ENCODE measurements around the gene BFSP2. TPM values are rescaled to one million over a fixed set of nuclear protein-coding genes. Genes with fewer than 3 reads are reported as not detected.

The BFSP2 gene
- total RNA-seq, 2 donors from 2014 or later = not detected

GRCh38 chr3:133464573-133464972 is 64.7 kb downstream of the BFSP2 start:
- 88% methylated on average over 1 of the region's 1 CpG for WGBS
- H3K27ac ChIP-seq = no peak overlapping the region
- H3K27me3 ChIP-seq (replicated peaks; ENCODE audit: insufficient read depth) = no peaks in the 10 kb centered on the region
- no peak for DNase-seq (ENCODE audit: low spot score)
- intact Hi-C loops (cut with DNase I) = no loop called here
- no peaks in the 10 kb centered on the region for H3K36me3 ChIP-seq
- TF ChIP-seq POLR2A (IDR thresholded peaks at IDR 0.05) (no peak), POLR2AphosphoS5 (IDR thresholded peaks at IDR 0.05) (no peak)
- TF ChIP-seq, protein P1, sequence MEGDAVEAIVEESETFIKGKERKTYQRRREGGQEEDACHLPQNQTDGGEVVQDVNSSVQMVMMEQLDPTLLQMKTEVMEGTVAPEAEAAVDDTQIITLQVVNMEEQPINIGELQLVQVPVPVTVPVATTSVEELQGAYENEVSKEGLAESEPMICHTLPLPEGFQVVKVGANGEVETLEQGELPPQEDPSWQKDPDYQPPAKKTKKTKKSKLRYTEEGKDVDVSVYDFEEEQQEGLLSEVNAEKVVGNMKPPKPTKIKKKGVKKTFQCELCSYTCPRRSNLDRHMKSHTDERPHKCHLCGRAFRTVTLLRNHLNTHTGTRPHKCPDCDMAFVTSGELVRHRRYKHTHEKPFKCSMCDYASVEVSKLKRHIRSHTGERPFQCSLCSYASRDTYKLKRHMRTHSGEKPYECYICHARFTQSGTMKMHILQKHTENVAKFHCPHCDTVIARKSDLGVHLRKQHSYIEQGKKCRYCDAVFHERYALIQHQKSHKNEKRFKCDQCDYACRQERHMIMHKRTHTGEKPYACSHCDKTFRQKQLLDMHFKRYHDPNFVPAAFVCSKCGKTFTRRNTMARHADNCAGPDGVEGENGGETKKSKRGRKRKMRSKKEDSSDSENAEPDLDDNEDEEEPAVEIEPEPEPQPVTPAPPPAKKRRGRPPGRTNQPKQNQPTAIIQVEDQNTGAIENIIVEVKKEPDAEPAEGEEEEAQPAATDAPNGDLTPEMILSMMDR (IDR thresholded peaks at IDR 0.05) = no peak
- no peaks in the 10 kb centered on the region for H3K9me3 ChIP-seq
- H3K4me3 ChIP-seq = no peak overlapping the region
- H3K4me1 ChIP-seq (replicated peaks) = no peaks in the 10 kb centered on the region

GRCh38 chr3:133466531-133467386 is 66.9 kb downstream of the BFSP2 start:
- Histone ChIP-seq H3K27ac (no peak overlapping the region), H3K4me1 (replicated peaks) (no peaks in the 10 kb centered on the region), H3K27me3 (replicated peaks; ENCODE audit: insufficient read depth) (no peaks in the 10 kb centered on the region), H3K9me3 (no peaks in the 10 kb centered on the region), H3K4me3 (no peak overlapping the region), H3K36me3 (no peaks in the 10 kb centered on the region)
- TF ChIP-seq POLR2AphosphoS5 (IDR thresholded peaks at IDR 0.05) = no peak
- TF ChIP-seq, protein P1 (IDR thresholded peaks at IDR 0.05) = no peak
- TF ChIP-seq POLR2A (IDR thresholded peaks at IDR 0.05) = no peak
- whole genome bisulfite sequencing = 76% methylated on average over 12 of the region's 12 CpGs
- DNase-seq (ENCODE audit: low spot score) = no peak
- intact Hi-C loops (cut with DNase I) = no loop called here

GRCh38 chr3:133467780-133468179 is 67.9 kb downstream of the BFSP2 start:
- no peaks in the 10 kb centered on the region for H3K36me3 ChIP-seq
- WGBS = 100% methylated on average over 2 of the region's 2 CpGs
- H3K27me3 ChIP-seq (replicated peaks; ENCODE audit: insufficient read depth) = no peaks in the 10 kb centered on the region
- no peaks in the 10 kb centered on the region for H3K9me3 ChIP-seq
- no peak for DNase-seq (ENCODE audit: low spot score)
- no peak overlapping the region for H3K27ac ChIP-seq
- TF ChIP-seq, protein P1 (IDR thresholded peaks at IDR 0.05) = no peak
- no peak for TF ChIP-seq POLR2A (IDR thresholded peaks at IDR 0.05)
- TF ChIP-seq POLR2AphosphoS5 (IDR thresholded peaks at IDR 0.05) = no peak
- no peaks in the 10 kb centered on the region for H3K4me1 ChIP-seq (replicated peaks)
- no peak overlapping the region for H3K4me3 ChIP-seq
- intact Hi-C loops (cut with DNase I) = no loop called here

- no peak for DNase-seq (ENCODE audit: low spot score)
- Histone ChIP-seq H3K9me3 (no peaks in the 10 kb centered on the region), H3K36me3 (no peaks in the 10 kb centered on the region), H3K27me3 (replicated peaks; ENCODE audit: insufficient read depth) (no peaks in the 10 kb centered on the region), H3K4me1 (replicated peaks) (no peaks in the 10 kb centered on the region), H3K27ac (no peak overlapping the region), H3K4me3 (no peak overlapping the region)
- TF ChIP-seq, protein P1 (IDR thresholded peaks at IDR 0.05) = no peak
- TF ChIP-seq POLR2AphosphoS5 (IDR thresholded peaks at IDR 0.05) (no peak), POLR2A (IDR thresholded peaks at IDR 0.05) (no peak)
- WGBS = 76% methylated on average over 3 of the region's 3 CpGs
- intact Hi-C loops (cut with DNase I) = no loop called here
Observed at GRCh38 chr3:133468251-133468721, 68.4 kb downstream of the BFSP2 start.
